Right lobe of liver (tissue), 6 donors: ENCODE measurements around the gene TBRG4. TPM values are rescaled to one million over a fixed set of nuclear protein-coding genes. Genes with fewer than 3 reads are reported as not detected.

Source experiments
- ATAC-seq, 4 donors: fragments of 200-7000 bp; cut with Tn5 transposase; one replicate each; pipeline ENCODE4 v1.9.1; 2020; ENCODE audit warnings: mild to moderate bottlenecking in 4 of 4, moderate library complexity in 4 of 4
- DNase-seq, 3 donors: peaks; one replicate each; pipeline ENCODE4 v3.0.0-alpha.2; 2020
- H3K27ac ChIP-seq, 3 donors: fragments of 200-600 bp; one replicate each; pipeline ENCODE4 v1.8.0; 2022
- H3K27me3 ChIP-seq, 2 donors: fragments of 200-600 bp; one replicate each; pipeline ENCODE4 v1.8.0; 2022
- H3K36me3 ChIP-seq, 4 donors: fragments of 200-600 bp; sonication (generic) in 1 of 4; one replicate each; pipeline versions ENCODE4 v1.5.1 to v1.8.0; 2017 to 2022; ENCODE audit warnings: control low read depth in 1 of 4
- H3K4me1 ChIP-seq, 4 donors: fragments of 200-600 bp; sonication (generic) in 1 of 4; one replicate each; pipeline versions ENCODE4 v1.5.1 to v1.8.0; 2017 to 2022; ENCODE audit warnings: control low read depth in 1 of 4
- H3K4me3 ChIP-seq, 3 donors: fragments of 200-600 bp; one replicate each; pipeline ENCODE4 v1.8.0; 2022
- H3K9me3 ChIP-seq, 4 donors: fragments of 200-600 bp; sonication (generic) in 1 of 4; one replicate each; pipeline versions ENCODE4 v1.5.1 to v1.8.0; 2017 to 2022; ENCODE audit warnings: control low read depth in 1 of 4
- CTCF ChIP-seq, 4 donors: fragments of 200-600 bp in 3 of 4; fragments of 450-650 bp in 1 of 4; IDR thresholded peaks; one replicate each; pipeline versions ENCODE4 v1.5.1 to v1.8.0; 2016 to 2022; ENCODE audit warnings: antibody characterized with exemption in 4 of 4, mild to moderate bottlenecking in 2 of 4
- POLR2A ChIP-seq: fragments of 450-650 bp; IDR thresholded peaks from one replicate; pipeline ENCODE4 v1.6.1; 2017; ENCODE audit warnings: antibody characterized with exemption, mild to moderate bottlenecking
- WGBS: methylation state at CpG from one replicate; pipeline ENCODE4 v1.1.6; 2018; ENCODE audit warnings: low coverage, low lambda C conversion rate; ENCODE audit not compliant: insufficient coverage; ENCODE audit errors: missing lambda C conversion rate; 5-methylcytosine and 5-hydroxymethylcytosine counted together
- intact Hi-C, 2 donors: fragments of 100-400 bp; cut with DNase I; formaldehyde crosslinking; loops; one replicate each; pipeline versions ENCODE4 v1.11.2 to v1.14.1; 2022
- total RNA-seq, 6 experiments: library from RNA; depleted of rRNA in 2 of 6; stranded (reverse); fragments of >200 nt in 2 of 6; fragmentation: NEBNext Ultra II Directional in 3 of 6; extraction: Animal tissue kit (Norgen Biotek cat#: 25700) in 3 of 6; gene quantifications; one replicate each; pipeline versions ENCODE4 v1.1.0 to v1.2.4, GENCODE V29; 2016 to 2023
- donor health status: DM: no; HTN: yes; CAD: no.
- donor health status: DM: no; HTN: no; CAD: no.
- donor health status: DM: no; HTN: no; CAD: no.
- donor health status: DM: no; HTN: yes; CAD: no.
- donor health status: DM: no; HTN: yes; CAD: no.

TBRG4 gene
- total RNA-seq, 6 experiments from 2014 or later: 33.0 to 57.1 (median 41.7) TPM

DNA sequence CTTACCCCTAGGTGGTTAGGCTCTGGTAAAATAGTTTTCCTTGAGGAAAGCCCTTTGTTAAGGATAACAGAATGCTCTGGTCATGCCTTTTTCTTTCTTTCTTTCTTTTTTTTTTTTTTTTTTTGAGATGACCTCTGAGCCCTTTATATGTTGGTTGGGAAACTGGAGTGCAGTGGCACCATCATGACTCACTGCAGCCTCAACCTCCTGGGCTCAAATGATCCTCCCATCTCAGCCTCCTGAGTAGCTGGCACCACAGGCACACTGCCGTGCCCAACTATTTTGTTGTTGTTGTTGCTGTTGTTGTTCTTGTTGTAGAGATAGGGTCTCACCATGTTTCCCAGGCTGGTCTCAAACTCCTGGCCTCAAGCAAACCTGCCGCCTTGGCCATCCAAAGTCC lies 50.1 kb downstream of the TBRG4 start:
- Histone ChIP-seq H3K27ac (no peak overlapping the region), H3K36me3 (peaks cover 0 to 13% (median 6%) of the 10 kb centered on the region in 4 donors), H3K27me3 (no peaks in the 10 kb centered on the region), H3K4me1 (no peaks in the 10 kb centered on the region), H3K9me3 (no peaks in the 10 kb centered on the region), H3K4me3 (no peak overlapping the region)
- 100% methylated on average over 2 of the region's 2 CpGs for WGBS
- DNase-seq (no peak), ATAC-seq (no peak)
- intact Hi-C loops: no loop called here
- TF ChIP-seq POLR2A (no peak), CTCF (IDR thresholded peaks at IDR 0.05) (no peak)

GRCh38 chr7:45060295-45060694 lies 51.2 kb downstream of the TBRG4 start:
- Histone ChIP-seq H3K9me3 (no peaks in the 10 kb centered on the region), H3K27me3 (no peaks in the 10 kb centered on the region)
- no peak for ATAC-seq

DNA sequence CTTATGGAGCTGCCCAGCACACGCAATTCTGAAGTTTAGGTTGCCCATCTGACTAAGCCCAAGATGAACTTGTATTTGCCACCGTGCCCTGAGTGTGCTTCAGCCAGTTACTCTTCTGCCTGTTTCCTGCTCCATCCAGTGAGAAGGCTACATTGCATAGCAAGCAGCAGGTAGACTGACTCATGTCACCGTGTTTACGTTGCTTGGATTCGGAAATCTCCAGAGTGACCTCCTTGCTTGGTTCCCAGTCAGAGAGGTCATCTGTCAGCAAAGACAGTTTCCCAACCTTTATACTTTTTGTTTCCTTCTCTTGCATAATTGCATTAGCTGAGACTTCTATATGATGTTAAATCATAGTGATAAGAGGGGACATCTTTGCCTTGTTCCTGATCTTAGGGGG lies 53.6 kb downstream of the TBRG4 start:
- intact Hi-C loops: no loop called here
- Histone ChIP-seq H3K27me3 (no peaks in the 10 kb centered on the region), H3K27ac (no peak overlapping the region), H3K9me3 (no peaks in the 10 kb centered on the region), H3K36me3 (no peaks in the 10 kb centered on the region), H3K4me3 (no peak overlapping the region), H3K4me1 (no peaks in the 10 kb centered on the region)
- TF ChIP-seq CTCF (IDR thresholded peaks at IDR 0.05) (no peak), POLR2A (no peak)
- ATAC-seq (peak in 2 of 4 donors; percentile 14 to 76), DNase-seq (no peak)
- WGBS: 68% methylated on average over 5 of the region's 5 CpGs

More at GRCh38 chr7:45060295-45060694, 51.2 kb downstream of the TBRG4 start:
- Histone ChIP-seq H3K4me3 (no peak overlapping the region), H3K27ac (no peak overlapping the region), H3K4me1 (no peaks in the 10 kb centered on the region), H3K36me3 (peaks cover 0 to 12% (median 6%) of the 10 kb centered on the region in 4 donors)
- no peak for DNase-seq
- intact Hi-C loops: no loop called here
- 89% methylated on average over 3 of the region's 3 CpGs for WGBS
- TF ChIP-seq CTCF (IDR thresholded peaks at IDR 0.05) (no peak), POLR2A (no peak)

GRCh38 chr7:45055594-45056219 lies 55.8 kb downstream of the TBRG4 start:
- no peaks in the 10 kb centered on the region for H3K27me3 ChIP-seq
- ATAC-seq: peak in 3 of 4 donors; percentile 37 to 45 (median 43)
- no peaks in the 10 kb centered on the region for H3K4me1 ChIP-seq
- no peak for DNase-seq
- H3K27ac ChIP-seq: no peak overlapping the region
- no peak overlapping the region for H3K4me3 ChIP-seq
- WGBS: 97% methylated on average over 5 of the region's 5 CpGs
- TF ChIP-seq CTCF (IDR thresholded peaks at IDR 0.05) (no peak), POLR2A (no peak)
- no peaks in the 10 kb centered on the region for H3K9me3 ChIP-seq
- H3K36me3 ChIP-seq: no peaks in the 10 kb centered on the region
- intact Hi-C loops: no loop called here
